ENCODE measurements around the gene NAA16.
"Not testable (repeated sequence)": the region's sequence is repeated elsewhere in the genome, so short reads cannot be mapped to it uniquely, and the experiment has no call there.

NAA16 gene

DNA sequence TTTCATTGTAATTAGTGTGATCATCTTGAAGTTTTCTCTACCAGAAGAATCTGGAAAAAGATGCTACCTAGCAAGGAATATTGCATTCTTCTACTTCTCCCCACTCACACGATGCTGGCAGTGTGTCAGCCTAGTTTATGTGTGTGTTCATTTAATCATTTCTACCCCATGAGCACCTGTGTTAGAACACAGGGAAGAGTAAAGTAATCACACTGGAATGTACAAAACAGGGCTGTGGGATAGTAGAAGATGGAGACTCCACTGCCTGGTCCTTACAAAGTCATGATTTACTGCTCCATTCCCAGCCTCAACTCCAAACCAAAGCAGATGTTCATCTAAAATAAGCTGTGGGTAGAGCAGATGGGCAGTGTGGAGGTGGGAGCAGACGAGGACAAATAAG is 98.5 kb downstream of the NAA16 start:
- DNase-seq (ENCODE audit: low read depth in 2 of 2), result no peak

DNA sequence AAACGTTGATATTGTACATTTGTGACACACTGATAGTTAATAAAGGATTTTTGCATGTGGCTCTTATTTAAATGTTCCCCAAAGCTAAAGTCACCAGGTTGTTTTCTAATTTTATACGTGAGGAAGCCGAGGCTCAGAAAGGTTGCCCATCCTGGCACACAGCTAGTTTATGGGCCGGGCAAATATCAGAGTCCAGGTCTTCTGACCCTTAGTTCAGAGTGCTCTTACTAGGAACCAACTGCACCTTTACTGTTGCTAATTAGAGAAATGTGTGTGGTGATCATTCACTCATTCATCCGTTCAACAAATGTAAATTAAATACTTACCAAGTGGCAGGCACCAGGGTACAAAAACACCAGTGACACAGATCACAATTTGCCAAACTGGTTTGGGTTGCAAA is 100.0 kb downstream of the NAA16 start:
- DNase-seq (ENCODE audit: low read depth in 2 of 2), result no peak

DNA sequence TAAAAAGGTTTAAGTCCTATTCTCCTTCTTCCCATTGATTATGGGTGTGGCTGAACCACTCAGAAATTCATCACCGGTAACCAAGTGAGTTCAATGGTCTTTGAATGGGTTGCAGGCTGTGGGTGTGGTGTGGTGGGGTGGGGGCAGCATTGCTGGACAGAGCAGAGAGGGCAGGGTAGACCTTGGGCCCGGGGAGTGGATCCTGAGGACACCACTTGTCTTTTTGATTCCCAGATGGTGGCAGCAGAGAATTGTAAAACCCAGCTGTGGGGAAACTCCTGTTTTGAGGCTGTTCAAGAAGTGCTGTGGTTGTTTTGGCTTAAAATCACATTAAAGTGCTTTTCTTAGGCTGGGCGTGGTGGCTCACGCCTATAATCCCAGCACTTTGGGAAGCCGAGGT is 100.5 kb downstream of the NAA16 start:
- peak in 1 of 2 donors; percentile 15 for DNase-seq (ENCODE audit: low read depth in 2 of 2)

DNA sequence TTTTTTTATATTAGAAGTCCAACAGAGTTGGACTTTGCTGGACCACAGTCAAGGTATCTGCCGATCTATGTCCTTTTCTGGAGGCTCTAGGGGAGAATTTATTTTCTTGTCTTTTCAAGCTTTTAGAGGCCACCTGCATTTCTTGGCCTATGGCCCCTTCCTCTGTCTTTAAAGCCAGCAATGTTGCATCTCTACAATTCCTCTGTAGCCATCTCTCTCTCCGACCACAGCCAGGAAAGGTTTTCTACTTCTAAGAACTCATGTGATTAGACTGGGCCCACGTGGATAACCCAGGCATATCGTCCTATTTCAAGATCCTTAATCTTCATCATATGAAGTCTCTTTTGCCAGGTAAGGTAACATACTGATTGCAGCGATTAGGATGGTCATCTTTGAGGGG is 102.8 kb downstream of the NAA16 start:
- no peak for DNase-seq (ENCODE audit: low read depth in 2 of 2)

GRCh38 chr13:41416276-41416675 is 105.2 kb downstream of the NAA16 start:
- DNase-seq (ENCODE audit: low read depth in 2 of 2), result no peak

DNA sequence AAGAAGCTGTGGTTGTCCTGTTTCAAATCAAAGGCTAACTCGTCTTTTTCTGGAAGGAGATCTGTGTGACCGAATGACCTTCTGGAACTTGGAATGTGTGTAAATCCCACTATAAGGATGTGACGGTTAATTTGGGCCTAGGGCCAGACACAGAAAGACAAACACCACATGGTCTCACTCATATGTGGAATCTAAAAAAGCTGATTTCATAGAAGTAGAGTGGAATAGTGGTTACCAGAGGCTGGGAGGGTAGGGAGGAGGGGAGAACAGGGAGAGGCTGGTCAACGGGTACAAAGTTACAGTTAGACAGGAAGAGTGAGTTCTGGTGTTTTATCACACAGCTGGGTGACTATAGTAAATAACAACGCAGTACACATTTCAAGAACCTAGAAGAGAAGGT is 107.0 kb downstream of the NAA16 start:
- no peak for DNase-seq (ENCODE audit: low read depth in 2 of 2)

DNA sequence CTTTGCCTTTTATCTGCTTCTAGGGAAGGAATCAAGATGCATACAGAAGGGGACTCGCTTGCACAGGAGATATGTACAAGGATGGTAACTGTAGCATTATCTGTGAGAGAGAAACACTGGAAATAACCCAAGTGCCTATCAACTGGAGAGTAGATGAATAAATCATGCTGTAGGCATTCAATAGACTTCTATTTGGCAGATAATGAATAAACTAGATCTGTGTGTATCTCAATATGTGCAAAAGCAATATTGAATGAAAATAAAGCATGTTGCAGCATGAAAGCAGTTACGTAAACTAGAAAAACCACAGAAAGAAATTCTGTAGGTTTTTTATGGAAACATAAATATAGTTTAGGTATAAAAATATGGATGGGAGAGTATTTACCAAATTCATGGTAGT is 107.7 kb downstream of the NAA16 start:
- DNase-seq (ENCODE audit: low read depth in 2 of 2), result no peak

DNA sequence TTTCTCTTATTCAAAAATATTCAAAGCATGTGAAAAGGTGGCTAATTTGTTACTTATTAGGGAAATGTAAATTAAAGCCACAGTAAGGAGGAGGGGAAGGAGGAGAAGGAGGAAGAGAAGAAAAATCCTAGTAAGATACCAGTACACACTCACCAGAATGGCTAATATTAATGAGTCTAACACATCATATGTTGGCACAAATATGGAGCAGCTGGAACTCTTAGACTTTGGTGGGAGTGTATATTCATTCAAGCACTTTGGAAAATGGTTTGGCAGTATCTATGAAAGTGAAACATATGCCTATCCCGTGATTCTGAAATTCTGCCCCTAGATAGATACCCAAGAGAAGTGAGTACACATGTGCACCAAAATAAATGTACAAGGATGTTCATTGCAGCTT is 108.1 kb downstream of the NAA16 start:
- no peak for DNase-seq (ENCODE audit: low read depth in 2 of 2)

- DNase-seq (ENCODE audit: low read depth in 2 of 2), result no peak
These were observed 109.1 kb downstream of the NAA16 start for GRCh38 chr13:41420146-41420545.

- not testable (repeated sequence) for DNase-seq (ENCODE audit: low read depth in 2 of 2)
These were observed 110.3 kb downstream of the NAA16 start for GRCh38 chr13:41421330-41421729.

GRCh38 chr13:41421983-41422382 is 110.9 kb downstream of the NAA16 start:
- not testable (repeated sequence) for DNase-seq (ENCODE audit: low read depth in 2 of 2)

GRCh38 chr13:41423259-41423658 is 112.2 kb downstream of the NAA16 start:
- DNase-seq (ENCODE audit: low read depth in 2 of 2), result not testable (repeated sequence)

DNA sequence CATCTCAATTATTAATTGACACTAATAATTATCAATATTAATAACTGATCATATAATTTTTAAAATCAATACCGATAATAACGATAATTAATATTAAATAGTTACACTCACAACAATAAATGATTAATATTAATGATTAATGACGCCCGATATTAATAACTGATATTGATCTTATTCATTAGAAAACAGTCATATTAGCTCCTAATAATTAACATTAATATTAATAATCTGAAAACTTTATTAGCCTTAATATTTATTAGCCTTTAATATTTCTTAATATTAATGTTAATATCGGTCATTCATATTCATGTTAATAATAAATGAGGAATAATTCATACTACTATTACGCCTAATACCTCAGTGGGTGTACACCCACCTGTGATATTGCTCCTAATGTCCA is 113.6 kb downstream of the NAA16 start:
- not testable (repeated sequence) for DNase-seq (ENCODE audit: low read depth in 2 of 2)

DNA sequence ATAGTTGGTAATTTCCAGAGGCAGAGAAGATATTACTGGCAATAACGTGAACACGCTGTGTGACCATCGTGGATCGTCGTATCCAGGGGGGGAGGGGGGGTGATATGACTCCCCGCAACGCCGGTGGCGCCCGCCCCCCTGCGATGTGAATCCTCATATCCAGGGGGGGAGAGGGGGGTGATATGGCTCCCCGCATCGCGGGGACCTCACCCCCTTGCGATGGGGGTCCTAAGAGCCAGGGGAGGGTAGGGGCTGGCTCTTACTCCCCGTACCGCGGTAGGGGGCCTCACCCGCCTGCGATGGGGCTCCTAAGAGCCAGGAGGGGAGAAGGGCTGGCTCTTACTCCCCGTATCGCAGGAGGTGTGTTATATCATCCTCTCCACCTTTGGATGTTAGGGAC is 115.0 kb downstream of the NAA16 start:
- no peak for DNase-seq (ENCODE audit: low read depth in 2 of 2)

Data from stimulated activated CD4-positive, alpha-beta T cell treated with anti-CD3 and anti-CD28 coated beads, Interleukin-1b, Interleukin-23, amount 100 ng/mL, for 4 hours (primary cell).